Skin epidermis (tissue), 12 donors: ENCODE results near the gene SLC24A3.

Experiments
- H3K27ac ChIP-seq, 21 experiments: fragments of 200-600 bp; sonication (generic) in 11 of 21; one replicate each; pipeline ENCODE4 v1.5.0; 2020; ENCODE audit warnings: mild to moderate bottlenecking in 3 of 21, inconsistent platforms in 2 of 21, moderate library complexity in 2 of 21
- H3K4me3 ChIP-seq, 7 experiments: fragments of 200-600 bp; sonication (generic) in 2 of 7; one replicate each; pipeline ENCODE4 v1.5.0; 2020; ENCODE audit warnings: inconsistent platforms in 2 of 7, mild to moderate bottlenecking in 2 of 7, moderate library complexity in 1 of 7

The SLC24A3 gene

DNA sequence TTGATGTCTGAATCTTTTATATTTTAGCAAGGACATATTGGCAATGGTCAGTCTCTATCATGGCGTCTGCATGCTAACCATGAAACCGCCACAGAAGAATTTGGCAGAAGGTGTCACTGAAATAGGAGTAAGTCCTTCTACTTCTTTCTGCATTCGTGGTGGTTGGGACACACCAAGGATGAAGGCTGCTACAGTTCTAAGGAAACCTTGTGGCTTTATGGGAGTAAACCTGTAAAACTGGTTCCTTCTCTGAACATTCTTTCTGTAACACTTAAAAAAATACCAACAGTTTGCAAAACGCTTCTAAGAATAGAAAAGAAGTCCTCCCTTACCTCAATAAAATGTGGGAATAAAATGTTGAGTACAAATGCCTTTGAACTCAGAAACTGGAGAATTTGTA lies 195.3 kb downstream of the SLC24A3 start:
- Histone ChIP-seq H3K27ac (peak overlapping the region in 1 of 21 experiments; percentile 20), H3K4me3 (no peak overlapping the region)

DNA sequence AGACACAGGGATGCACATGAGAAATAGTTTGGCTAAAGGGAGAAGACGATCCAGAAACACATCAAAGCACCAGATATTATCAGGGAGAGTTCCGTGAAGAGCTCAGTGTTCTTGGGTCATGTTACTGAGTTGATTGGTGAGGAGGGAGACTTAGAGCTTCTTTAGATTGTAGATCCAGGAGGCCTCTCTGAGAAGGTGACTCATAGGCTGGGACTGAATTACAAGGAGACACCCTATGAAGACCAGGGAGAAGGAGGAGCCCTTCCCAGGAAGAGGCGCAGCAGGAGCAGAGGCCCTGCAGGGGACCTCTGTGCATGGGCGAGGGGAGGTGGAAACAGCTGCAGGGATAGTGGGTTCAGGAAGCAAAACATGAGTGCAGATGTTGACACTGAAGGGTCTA lies 196.5 kb downstream of the SLC24A3 start:
- Histone ChIP-seq H3K4me3 (no peak overlapping the region), H3K27ac (no peak overlapping the region)

- H3K4me3 ChIP-seq: no peak overlapping the region
Observed at GRCh38 chr20:19411811-19412210, 199.4 kb downstream of the SLC24A3 start.

DNA sequence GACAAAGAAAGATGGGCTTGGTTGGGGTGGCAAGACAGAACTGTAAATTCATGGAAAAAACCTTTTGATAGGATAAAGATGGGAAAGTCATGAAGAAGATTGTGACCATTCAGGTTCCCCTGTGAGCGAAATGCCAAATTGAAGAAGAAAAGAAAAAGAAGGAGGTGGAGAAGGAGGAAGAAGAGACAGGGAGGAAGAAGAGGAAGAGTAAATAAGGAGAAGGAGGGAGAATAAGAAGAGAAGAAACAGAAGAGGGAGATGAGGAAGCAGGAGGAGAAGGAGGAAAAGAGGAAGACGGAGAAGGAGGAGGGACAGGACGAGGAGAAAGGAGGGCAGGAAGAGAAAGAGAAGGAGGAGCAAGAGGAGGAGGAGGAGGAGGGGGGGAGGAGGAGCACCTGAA lies 199.8 kb downstream of the SLC24A3 start:
- no peak overlapping the region for H3K4me3 ChIP-seq

More at GRCh38 chr20:19411811-19412210, 199.4 kb downstream of the SLC24A3 start:
- no peak overlapping the region for H3K27ac ChIP-seq

GRCh38 chr20:19414600-19414999 lies 202.2 kb downstream of the SLC24A3 start:
- Histone ChIP-seq H3K4me3 (no peak overlapping the region), H3K27ac (no peak overlapping the region)

More for the DNA sequence above, 199.8 kb downstream of the SLC24A3 start:
- no peak overlapping the region for H3K27ac ChIP-seq

DNA sequence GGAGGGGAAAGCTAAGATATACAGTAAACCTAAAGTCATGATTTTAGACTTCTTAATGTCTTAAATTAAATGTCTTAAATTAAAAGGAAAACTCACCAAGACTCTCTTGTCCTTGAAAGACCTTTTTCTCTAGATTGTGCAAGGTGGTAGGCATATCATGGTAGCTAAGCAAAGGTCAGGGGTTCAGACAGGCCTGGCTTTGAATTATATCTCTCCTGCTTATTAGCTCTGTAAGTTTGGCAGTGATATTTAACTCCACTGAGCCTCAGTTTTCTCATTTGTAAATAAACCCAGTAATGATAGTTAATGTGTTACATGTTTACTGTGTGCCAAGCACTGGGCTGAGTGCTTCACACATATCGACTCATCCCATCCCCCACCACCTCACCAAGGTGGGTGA lies 203.3 kb downstream of the SLC24A3 start:
- Histone ChIP-seq H3K4me3 (no peak overlapping the region), H3K27ac (no peak overlapping the region)

- Histone ChIP-seq H3K4me3 (no peak overlapping the region), H3K27ac (no peak overlapping the region)
Observed at GRCh38 chr20:19416627-19417026, 204.2 kb downstream of the SLC24A3 start.

DNA sequence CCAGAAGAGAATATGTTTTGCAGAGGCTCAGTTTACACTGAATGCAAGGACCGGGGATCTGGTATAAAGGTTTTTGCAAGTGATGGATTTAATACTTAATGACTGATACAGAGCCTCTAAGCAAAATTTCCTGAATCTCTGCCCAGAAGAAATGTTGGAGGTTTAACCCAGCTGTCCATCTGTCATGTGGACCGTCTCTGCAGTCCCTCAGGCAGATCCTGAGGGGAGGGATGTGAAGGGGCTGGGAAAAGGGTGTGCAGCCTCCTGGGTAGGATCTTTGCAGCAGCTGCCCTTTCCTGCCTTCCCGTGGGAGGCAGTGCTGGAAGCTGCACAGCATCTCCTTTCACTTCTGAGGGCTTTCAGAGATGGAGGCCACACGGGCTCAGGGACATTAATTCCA lies 207.0 kb downstream of the SLC24A3 start:
- Histone ChIP-seq H3K4me3 (no peak overlapping the region), H3K27ac (no peak overlapping the region)

- Histone ChIP-seq H3K4me3 (no peak overlapping the region), H3K27ac (no peak overlapping the region)
Observed at GRCh38 chr20:19423097-19423899, 210.9 kb downstream of the SLC24A3 start.

GRCh38 chr20:19423900-19424620 lies 211.6 kb downstream of the SLC24A3 start:
- no peak overlapping the region for H3K27ac ChIP-seq
- no peak overlapping the region for H3K4me3 ChIP-seq

- H3K4me3 ChIP-seq: no peak overlapping the region
Observed at GRCh38 chr20:19426356-19426755, 213.9 kb downstream of the SLC24A3 start.

DNA sequence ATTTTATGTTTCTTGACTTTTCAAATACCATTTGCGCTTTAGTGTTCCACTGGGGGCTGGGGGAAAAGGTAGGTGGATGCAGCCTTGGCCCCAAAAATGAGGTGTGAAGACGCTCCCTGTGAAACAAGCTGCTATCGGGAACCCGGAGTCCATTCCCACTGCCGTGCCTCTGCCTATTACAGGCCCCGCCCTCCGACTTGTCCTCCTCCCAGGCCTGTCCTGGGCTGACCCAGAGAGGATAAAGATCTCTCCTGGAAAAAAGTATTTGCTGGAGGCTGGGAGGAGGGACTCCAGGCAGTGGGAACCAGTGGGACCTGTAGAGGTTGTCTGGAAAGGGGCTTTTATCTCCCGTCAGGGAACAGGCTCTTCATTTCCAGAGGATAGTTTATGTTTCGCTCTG lies 215.0 kb downstream of the SLC24A3 start:
- H3K27ac ChIP-seq: no peak overlapping the region

More at GRCh38 chr20:19426356-19426755, 213.9 kb downstream of the SLC24A3 start:
- H3K27ac ChIP-seq: no peak overlapping the region

GRCh38 chr20:19427913-19428312 lies 215.5 kb downstream of the SLC24A3 start:
- H3K27ac ChIP-seq: no peak overlapping the region
- no peak overlapping the region for H3K4me3 ChIP-seq

More for the DNA sequence above, 215.0 kb downstream of the SLC24A3 start:
- no peak overlapping the region for H3K4me3 ChIP-seq

DNA sequence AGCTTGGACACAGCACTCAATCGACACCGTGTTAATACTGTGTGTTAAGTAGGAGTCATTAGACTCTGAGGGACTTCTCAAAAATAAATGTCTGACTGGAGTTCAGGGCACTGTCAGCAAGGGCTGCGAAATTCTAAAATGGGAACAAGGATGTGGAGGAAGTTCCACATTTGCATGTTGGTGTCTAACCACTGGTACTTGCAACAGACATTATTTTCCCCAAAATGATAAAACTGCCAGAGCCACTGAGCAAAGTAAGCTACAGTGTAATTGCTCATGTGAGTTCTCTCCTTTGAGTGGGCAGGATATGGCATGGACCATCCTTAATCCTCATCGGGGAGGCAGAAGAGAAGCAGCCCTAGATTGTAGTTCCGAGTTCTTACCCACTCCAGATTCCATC lies 215.9 kb downstream of the SLC24A3 start:
- Histone ChIP-seq H3K27ac (no peak overlapping the region), H3K4me3 (no peak overlapping the region)

GRCh38 chr20:19429538-19429937 lies 217.1 kb downstream of the SLC24A3 start:
- Histone ChIP-seq H3K27ac (no peak overlapping the region), H3K4me3 (no peak overlapping the region)

DNA sequence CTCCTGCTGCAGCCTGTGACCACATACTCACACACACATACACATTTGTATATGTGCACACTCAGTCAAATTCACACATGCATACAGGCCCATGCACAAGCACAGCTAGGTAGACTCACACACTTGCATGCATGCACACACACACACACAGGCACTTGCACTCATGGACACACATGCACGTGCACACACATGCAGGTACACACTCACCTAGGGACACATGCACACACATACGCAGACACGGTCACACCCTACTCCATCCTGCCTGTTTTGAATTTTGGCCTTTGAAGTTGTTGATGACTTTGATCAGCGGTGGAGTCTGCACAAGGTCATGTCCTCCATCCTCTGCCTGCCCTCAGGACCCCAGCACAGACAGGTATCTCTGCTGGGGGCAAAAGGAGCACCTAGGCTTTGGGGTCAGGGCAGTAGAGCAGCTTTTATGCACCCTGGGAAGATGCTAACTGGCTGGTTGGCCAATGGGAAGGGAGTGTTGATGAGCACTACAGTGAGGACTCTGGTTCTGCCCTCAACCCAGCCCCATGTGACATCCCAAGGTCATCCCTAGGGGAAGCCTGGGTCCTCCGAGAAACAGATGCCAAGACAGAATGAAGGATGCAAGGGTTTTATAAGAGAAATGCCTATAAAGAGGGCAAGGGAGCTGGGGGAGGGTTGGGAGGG lies 218.3 kb downstream of the SLC24A3 start:
- Histone ChIP-seq H3K27ac (no peak overlapping the region), H3K4me3 (no peak overlapping the region)

DNA sequence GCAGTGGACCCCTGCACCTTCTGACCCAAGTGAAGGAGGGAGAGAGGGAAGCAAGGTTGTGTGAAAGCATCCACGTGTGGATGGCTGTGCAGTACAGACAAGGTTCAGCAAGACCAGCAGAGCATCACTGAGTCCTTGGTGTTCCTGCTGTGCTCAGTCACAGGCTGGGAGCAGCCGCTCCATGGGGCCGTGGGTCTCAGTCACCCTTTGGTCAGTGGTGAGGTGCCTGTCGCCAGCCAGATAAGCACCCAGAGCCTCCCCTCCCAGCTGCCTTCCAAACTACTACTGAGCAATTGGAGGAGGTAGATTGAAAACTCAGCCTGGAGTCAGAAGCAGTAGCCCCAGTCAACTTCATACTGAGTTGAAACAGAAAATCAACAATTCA lies 218.9 kb downstream of the SLC24A3 start:
- no peak overlapping the region for H3K4me3 ChIP-seq
- H3K27ac ChIP-seq: no peak overlapping the region

GRCh38 chr20:19431906-19432305 lies 219.5 kb downstream of the SLC24A3 start:
- no peak overlapping the region for H3K27ac ChIP-seq
- H3K4me3 ChIP-seq: no peak overlapping the region

DNA sequence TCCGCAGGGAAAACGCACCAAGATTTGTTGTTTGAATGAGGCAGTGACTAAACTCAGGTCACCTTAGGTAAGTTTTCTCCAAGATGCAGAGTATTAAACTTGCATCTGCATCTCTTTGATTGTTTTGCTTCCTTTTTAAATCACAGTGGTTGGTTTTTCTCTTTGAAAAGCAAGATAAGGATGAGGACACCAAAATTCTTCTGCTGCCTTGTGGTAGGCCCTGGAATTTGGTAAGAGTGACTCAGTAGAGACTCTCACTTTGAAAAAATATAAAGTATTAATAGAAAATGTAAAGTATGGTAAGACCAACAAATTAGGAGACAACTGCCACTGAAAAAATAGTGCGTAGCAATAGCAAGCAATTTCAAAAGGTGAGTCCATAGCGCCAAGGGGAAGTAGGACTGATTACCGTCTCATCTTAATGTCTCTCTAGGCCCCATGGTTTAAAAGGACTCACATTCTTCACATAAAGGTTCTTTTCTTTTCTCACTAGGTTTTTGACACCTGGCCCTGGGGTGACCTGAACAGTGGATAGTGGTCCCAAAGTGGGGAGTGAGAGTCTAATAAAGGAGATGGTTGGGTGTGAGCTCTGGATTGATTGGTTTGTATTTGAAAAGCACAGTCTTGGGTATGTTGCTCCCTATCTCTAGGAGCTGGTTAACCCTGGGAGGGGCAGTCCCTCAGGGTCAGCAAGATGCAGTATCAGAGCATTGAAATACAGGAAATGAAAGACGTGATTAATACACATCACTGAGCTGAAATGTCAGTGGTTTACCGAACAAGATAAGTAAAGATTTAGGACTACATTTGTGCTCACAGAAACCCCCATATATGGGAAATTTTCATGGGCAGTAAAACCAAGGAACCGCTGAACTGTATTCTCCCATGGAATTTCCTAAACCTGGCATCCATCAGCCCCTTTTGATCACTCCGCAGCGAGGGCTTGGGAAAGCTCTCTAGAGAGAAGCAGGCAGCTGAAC lies 221.2 kb downstream of the SLC24A3 start:
- H3K27ac ChIP-seq: no peak overlapping the region
- H3K4me3 ChIP-seq: no peak overlapping the region
